Measurements from ENCODE around the gene SPSB1. TPM values are rescaled to one million over a fixed set of nuclear protein-coding genes. Genes with fewer than 3 reads are reported as not detected.

The SPSB1 gene
- polyA plus RNA-seq (2012; ENCODE audit: insufficient read depth, insufficient read length, low read depth): 8.9 TPM

GRCh38 chr1:9292361-9293240 is at the start of gene SPSB1:
Gene SPSB1 (plus strand): TSS chr1:9292894. CDS start chr1:9355892, 62,998 bp downstream.
- DNase-seq: peak; percentile 69
- Histone ChIP-seq H3K27me3 (no peaks in the 10 kb centered on the region), H3K4me3 (ENCODE audit: low read depth, low read length) (peak within 1 kb of the TSS; percentile 53), H3K36me3 (no peaks in the 10 kb centered on the region), H3K9me3 (no peaks in the 10 kb centered on the region), H3K4me1 (no peaks in the 10 kb centered on the region; the same call in 1 of the 2 replicates)
- TF ChIP-seq, protein P1, sequence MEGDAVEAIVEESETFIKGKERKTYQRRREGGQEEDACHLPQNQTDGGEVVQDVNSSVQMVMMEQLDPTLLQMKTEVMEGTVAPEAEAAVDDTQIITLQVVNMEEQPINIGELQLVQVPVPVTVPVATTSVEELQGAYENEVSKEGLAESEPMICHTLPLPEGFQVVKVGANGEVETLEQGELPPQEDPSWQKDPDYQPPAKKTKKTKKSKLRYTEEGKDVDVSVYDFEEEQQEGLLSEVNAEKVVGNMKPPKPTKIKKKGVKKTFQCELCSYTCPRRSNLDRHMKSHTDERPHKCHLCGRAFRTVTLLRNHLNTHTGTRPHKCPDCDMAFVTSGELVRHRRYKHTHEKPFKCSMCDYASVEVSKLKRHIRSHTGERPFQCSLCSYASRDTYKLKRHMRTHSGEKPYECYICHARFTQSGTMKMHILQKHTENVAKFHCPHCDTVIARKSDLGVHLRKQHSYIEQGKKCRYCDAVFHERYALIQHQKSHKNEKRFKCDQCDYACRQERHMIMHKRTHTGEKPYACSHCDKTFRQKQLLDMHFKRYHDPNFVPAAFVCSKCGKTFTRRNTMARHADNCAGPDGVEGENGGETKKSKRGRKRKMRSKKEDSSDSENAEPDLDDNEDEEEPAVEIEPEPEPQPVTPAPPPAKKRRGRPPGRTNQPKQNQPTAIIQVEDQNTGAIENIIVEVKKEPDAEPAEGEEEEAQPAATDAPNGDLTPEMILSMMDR (IDR thresholded peaks at IDR 0.05; ENCODE audit: low read depth, low read length): no peak

DNA sequence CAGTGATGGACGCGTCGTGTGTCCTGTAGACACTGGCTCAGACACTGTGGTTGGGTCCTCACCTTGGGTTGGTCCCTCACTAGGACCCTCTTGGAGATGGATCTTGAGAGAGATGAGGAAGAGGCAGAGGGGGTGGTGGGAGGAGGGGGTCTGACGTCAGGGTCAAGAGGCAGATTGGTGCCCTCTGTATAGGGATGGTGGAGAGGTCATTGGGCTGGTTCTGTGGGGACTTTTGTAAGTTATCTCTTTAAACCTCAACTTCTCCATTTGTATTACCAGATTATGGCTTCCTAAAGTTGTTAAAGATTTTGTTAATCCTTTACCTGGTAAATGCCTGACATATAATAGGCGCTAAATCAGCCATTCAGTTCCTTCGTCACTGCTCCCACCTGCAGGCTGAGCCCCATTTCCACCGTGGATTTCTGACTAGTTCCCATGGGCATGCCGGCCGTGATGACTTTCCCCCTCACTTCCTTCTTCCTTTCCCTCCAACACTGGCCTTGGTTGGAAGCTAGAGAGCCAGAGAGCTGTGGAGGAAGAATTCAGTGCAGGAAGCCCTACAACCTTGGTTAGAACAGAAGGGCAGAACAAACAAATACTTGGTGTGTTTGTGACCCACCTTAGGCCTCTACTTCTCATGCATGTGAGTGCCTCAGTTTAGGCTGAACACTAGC is 49.5 kb upstream of the SPSB1 start:
- H3K4me1 ChIP-seq: no peaks in the 10 kb centered on the region
- H3K36me3 ChIP-seq: no peaks in the 10 kb centered on the region
- H3K9me3 ChIP-seq: no peaks in the 10 kb centered on the region
- H3K4me3 ChIP-seq (ENCODE audit: low read depth, low read length): no peak overlapping the region
- no peaks in the 10 kb centered on the region for H3K27me3 ChIP-seq
- TF ChIP-seq, protein P1 (IDR thresholded peaks at IDR 0.05; ENCODE audit: low read depth, low read length): no peak
- no peak for DNase-seq

GRCh38 chr1:9244501-9245229 is 48.0 kb upstream of the SPSB1 start:
- Histone ChIP-seq H3K4me1 (no peaks in the 10 kb centered on the region), H3K36me3 (no peaks in the 10 kb centered on the region), H3K27me3 (no peaks in the 10 kb centered on the region), H3K9me3 (no peaks in the 10 kb centered on the region), H3K4me3 (ENCODE audit: low read depth, low read length) (no peak overlapping the region)
- DNase-seq: no peak
- TF ChIP-seq, protein P1 (IDR thresholded peaks at IDR 0.05; ENCODE audit: low read depth, low read length): no peak

DNA sequence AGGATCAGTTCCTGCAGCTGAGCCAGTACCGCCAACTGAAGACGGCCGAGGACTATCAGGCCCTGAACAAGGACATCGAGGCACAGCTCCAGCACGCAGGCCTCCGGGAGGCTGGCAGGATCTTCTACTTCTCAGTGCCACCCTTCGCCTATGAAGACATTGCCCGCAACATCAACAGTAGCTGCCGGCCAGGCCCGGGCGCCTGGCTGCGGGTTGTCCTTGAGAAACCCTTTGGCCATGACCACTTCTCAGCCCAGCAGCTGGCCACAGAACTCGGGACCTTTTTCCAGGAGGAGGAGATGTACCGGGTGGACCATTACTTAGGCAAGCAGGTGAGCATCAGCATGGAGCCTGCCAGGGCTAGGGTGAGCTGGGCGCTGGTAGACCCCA is 47.5 kb upstream of the SPSB1 start:
- TF ChIP-seq, protein P1 (IDR thresholded peaks at IDR 0.05; ENCODE audit: low read depth, low read length): no peak
- Histone ChIP-seq H3K27me3 (no peaks in the 10 kb centered on the region), H3K4me1 (no peaks in the 10 kb centered on the region), H3K4me3 (ENCODE audit: low read depth, low read length) (no peak overlapping the region), H3K36me3 (no peaks in the 10 kb centered on the region), H3K9me3 (no peaks in the 10 kb centered on the region)
- no peak for DNase-seq

DNA sequence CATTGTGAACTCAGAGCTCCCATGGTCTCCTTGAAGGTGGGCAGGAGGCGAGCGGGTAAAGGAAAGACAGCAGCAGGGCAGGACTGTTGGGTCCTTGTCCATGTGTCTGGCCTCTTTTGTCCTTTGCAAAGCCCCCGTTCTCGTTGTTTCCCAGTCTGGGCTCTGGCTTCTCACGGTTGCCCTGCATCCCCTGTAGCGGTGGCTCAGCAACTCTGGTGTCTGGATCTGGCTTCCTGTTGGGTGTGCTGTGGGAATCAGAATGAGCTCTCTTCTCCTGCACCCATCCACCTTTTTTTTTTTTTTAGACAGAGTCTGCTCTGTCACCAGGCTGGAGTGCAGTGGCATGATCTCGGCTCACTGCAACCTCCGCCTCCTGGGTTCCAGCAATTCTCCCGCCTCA is 47.0 kb upstream of the SPSB1 start:
- H3K27me3 ChIP-seq: no peaks in the 10 kb centered on the region
- H3K36me3 ChIP-seq: no peaks in the 10 kb centered on the region
- TF ChIP-seq, protein P1 (IDR thresholded peaks at IDR 0.05; ENCODE audit: low read depth, low read length): no peak
- no peaks in the 10 kb centered on the region for H3K4me1 ChIP-seq
- H3K9me3 ChIP-seq: no peaks in the 10 kb centered on the region
- H3K4me3 ChIP-seq (ENCODE audit: low read depth, low read length): no peak overlapping the region
- DNase-seq: no peak
